Panc1 (cell line): ENCODE results near the gene CDKN1C.

Source experiments
- POLR2AphosphoS5 ChIP-seq: IDR thresholded peaks from 2 replicates; pipeline ENCODE4 v1.6.1; 2012; ENCODE audit warnings: mild to moderate bottlenecking, low read depth, low read length, moderate library complexity
- TCF7L2 ChIP-seq: IDR thresholded peaks from 2 replicates; pipeline ENCODE4 v1.6.1; 2011; ENCODE audit warnings: mild to moderate bottlenecking, low read depth, low read length, inconsistent platforms
- TF ChIP-seq, protein P1 (sequence below): fragments of 450-650 bp; IDR thresholded peaks from 2 replicates; pipeline ENCODE4 v1.5.1; 2017; ENCODE audit warnings: mild to moderate bottlenecking
- TF ChIP-seq, protein P2 (sequence below), 2 experiments: IDR thresholded peaks; 2 replicates each; pipeline ENCODE4 v1.6.1; 2011 to 2012; ENCODE audit warnings: low read depth in 2 of 2, control low read depth in 1 of 2, low read length in 1 of 2, mild to moderate bottlenecking in 1 of 2, moderate library complexity in 1 of 2; ENCODE audit not compliant: insufficient read depth in 1 of 2

DNA sequence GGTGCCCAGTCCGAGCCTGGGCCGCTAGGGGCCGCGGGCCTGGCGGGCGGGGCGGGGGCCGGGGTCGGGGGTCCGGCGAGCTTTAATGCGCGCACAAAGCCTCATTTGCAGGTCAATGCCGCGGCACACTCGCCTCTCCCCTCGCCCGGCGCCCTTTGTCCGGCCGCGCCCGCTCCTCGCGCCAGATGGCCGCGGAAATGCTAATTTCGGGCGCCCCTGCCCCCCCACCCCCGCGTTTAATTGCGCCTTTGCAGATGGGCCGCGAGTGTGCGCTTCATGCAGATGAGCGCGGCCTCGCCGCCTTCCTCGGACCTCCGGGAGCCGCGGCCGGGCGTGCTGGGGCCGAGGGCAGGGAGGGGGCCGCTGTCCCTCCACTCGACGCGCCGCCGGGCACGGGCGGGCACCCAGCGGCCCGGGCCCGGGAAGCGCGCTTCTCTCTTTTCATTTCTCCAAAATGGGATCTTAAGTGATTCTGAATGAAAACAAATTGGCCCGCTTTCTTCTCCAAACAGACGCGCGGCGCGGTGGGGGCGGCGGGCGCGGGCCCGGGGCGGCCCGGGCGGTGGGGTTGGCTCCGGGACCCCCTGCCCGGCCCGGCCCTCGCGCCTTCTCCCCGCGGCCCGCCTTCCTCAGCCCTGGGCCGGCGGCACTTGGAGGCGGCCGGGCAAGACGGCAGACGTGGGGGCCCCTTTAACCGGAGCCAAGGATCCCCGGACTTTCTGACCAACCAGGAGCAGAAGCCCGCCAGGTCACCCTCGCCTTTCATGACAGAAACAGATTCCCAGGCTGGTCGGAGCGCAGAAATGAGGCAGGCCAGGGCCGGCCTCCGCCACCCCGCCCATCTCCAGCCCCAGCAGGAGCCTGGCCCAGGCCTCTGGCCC lies 22.9 kb downstream of the CDKN1C start:
- TF ChIP-seq, protein P1, sequence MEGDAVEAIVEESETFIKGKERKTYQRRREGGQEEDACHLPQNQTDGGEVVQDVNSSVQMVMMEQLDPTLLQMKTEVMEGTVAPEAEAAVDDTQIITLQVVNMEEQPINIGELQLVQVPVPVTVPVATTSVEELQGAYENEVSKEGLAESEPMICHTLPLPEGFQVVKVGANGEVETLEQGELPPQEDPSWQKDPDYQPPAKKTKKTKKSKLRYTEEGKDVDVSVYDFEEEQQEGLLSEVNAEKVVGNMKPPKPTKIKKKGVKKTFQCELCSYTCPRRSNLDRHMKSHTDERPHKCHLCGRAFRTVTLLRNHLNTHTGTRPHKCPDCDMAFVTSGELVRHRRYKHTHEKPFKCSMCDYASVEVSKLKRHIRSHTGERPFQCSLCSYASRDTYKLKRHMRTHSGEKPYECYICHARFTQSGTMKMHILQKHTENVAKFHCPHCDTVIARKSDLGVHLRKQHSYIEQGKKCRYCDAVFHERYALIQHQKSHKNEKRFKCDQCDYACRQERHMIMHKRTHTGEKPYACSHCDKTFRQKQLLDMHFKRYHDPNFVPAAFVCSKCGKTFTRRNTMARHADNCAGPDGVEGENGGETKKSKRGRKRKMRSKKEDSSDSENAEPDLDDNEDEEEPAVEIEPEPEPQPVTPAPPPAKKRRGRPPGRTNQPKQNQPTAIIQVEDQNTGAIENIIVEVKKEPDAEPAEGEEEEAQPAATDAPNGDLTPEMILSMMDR = no peak
- TF ChIP-seq POLR2AphosphoS5 (no peak), TCF7L2 (no peak)
- TF ChIP-seq, protein P2, sequence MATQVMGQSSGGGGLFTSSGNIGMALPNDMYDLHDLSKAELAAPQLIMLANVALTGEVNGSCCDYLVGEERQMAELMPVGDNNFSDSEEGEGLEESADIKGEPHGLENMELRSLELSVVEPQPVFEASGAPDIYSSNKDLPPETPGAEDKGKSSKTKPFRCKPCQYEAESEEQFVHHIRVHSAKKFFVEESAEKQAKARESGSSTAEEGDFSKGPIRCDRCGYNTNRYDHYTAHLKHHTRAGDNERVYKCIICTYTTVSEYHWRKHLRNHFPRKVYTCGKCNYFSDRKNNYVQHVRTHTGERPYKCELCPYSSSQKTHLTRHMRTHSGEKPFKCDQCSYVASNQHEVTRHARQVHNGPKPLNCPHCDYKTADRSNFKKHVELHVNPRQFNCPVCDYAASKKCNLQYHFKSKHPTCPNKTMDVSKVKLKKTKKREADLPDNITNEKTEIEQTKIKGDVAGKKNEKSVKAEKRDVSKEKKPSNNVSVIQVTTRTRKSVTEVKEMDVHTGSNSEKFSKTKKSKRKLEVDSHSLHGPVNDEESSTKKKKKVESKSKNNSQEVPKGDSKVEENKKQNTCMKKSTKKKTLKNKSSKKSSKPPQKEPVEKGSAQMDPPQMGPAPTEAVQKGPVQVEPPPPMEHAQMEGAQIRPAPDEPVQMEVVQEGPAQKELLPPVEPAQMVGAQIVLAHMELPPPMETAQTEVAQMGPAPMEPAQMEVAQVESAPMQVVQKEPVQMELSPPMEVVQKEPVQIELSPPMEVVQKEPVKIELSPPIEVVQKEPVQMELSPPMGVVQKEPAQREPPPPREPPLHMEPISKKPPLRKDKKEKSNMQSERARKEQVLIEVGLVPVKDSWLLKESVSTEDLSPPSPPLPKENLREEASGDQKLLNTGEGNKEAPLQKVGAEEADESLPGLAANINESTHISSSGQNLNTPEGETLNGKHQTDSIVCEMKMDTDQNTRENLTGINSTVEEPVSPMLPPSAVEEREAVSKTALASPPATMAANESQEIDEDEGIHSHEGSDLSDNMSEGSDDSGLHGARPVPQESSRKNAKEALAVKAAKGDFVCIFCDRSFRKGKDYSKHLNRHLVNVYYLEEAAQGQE (IDR thresholded peaks at IDR 0.05; ENCODE audit: insufficient read depth in 1 of 2, low read depth in 2 of 2, low read length in 1 of 2) = no peak
